Stimulated activated CD4-positive, alpha-beta T cell treated with anti-CD3 and anti-CD28 coated beads, Interleukin-1b, Interleukin-23, amount 100 ng/mL, for 48 hours (primary cell): ENCODE results near the gene ANP32D.
"Not testable (repeated sequence)": the region's sequence is repeated elsewhere in the genome, so short reads cannot be mapped to it uniquely, and the experiment has no call there.

ENCODE experiments used
- DNase-seq: peaks from one replicate; pipeline ENCODE4 v3.0.0-alpha.2; 2020

Gene ANP32D

DNA sequence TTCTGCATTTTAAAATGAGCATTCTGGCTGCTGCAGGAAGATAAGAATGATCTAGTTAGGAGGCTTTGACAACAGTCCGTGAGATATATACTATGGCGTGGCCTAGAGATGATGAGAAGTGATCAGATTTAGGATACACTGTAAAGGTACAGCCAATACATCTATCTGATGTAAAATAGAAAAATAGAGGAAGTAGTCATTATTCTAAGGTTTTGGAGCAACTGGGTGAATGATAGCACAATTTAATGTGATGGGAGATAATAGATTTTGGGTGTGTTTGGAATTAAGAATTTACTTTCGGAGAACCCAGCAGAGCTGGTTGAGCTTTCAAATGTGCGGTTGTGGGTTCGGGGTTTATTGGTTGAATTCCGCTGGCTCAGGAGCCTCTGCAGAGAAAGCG, at the start of gene ANP32D:
TSS of gene ANP32D (plus strand) at position 301 of the 400 bp plus-strand sequence. CDS start 106 bp downstream, outside the sequence.
- no peak for DNase-seq

- DNase-seq, result no peak
These were observed 49.2 kb upstream of the ANP32D start for GRCh38 chr12:48423171-48423570.

- no peak for DNase-seq
These were observed 47.7 kb upstream of the ANP32D start for GRCh38 chr12:48424644-48425043.

DNA sequence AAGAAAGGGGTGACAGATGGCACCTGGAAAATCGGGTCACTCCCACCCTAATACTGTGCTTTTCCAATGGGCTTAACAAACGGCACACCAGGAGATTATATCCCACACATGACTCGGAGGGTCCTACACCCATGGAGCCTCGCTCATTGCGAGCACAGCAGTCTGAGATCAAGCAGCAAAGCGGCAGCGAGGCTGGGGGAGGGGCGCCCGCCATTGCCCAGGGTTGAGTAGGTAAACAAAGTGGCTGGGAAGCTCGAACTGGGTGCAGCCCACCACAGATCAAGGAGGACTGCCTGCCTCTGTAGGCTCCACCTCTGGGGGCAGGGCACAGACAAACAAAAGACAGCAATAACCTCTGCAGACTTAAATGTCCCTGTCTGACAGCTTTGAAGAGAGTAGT, 38.3 kb upstream of the ANP32D start:
- not testable (repeated sequence) for DNase-seq

GRCh38 chr12:48441069-48441468, 31.3 kb upstream of the ANP32D start:
- no peak for DNase-seq

DNA sequence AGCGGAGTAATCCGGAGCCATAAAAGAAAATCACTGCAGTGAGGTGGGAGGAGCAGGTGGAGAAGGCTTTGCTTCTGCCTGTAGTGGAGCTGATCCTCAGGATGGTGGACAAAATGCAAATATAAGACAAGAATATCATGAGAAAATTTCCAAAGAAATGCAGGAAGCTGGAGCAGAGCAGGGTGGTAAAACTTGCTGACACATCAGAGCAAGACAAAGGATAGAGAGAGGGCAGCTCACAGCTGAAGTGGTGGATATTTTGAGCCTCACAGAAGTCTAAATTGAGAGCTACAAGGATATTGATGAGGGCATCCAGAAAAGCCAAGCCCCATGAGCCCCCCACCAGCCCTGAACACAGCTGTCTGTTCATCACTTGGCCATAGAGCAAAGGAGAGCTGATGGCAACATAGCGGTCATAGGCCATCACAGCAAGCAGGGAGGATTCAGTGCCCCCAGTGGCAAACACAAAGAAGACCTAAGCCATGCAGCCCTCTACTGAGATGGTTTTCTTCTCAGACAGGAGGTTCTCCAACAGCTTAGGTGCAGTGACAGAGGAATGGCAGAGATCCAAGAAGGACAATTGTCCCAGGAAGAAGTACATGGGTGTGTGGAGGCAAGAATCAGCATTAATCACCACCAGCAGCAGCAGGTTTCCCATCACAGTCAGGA, 30.0 kb upstream of the ANP32D start:
- no peak for DNase-seq

DNA sequence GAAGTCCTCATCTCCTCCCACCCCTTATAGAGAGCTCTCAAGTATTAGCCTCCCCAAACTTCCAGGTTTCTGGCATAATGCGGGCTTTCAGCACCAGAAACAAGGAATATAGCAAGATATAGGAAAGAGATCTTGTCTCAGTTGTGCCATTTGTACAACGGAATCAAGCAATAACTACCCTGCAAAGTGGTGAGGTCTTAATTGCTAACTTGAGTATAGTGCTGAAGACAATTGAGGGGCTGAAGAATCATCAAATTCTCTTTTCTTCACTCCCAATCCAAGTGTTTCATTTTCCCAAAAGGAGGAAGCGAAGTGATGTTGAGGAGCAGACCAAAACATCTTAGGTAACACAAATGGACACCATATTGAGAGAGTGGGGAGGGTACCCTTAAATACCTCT, 26.8 kb upstream of the ANP32D start:
- no peak for DNase-seq

DNA sequence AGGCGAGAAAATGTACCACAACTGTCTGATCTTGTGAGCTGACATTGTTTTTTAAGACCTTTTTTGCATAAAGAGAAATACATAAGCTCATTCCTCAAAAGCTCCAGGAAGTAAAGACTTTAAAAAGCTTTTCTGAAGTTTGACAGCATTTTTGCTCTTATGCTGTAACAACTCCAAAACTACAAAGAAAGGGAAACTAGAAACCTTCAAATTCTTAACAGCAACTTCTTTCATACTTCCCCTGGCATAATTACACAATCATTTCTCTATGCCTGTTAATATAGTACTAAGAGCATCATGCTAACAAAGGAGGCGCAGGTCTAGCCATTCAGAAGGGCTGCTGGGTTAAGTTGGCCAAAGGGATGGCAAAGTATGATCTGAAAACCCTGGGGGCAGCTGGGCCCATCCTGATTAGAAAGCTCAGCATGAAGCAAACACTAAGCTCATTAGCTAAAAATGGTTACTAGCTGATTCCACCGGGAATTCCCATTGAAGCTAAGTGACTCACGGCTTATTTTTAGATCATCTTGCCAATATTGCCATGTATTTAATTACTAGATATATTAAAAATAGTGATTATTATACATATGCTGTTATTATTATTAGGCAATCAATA, 26.1 kb upstream of the ANP32D start:
- no peak for DNase-seq

DNA sequence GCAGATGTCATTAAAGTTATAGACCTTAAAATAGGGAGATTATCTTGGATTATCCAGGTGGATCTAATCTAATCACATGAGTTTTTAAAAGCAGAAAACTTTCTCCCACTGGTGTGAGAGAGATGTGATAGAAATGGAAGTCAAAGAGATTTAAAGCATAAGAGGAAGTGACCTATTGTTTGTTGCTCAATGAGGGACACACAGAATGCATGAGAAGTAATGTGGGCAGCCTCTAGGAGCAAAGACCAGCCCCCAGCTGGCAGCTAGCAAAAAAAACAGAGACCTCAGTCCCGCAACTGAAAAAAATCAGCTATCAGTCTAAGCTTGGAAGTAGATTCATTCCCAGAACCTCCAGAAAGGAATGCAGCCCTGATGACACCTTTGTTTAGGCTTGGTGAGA, 24.6 kb upstream of the ANP32D start:
- no peak for DNase-seq

DNA sequence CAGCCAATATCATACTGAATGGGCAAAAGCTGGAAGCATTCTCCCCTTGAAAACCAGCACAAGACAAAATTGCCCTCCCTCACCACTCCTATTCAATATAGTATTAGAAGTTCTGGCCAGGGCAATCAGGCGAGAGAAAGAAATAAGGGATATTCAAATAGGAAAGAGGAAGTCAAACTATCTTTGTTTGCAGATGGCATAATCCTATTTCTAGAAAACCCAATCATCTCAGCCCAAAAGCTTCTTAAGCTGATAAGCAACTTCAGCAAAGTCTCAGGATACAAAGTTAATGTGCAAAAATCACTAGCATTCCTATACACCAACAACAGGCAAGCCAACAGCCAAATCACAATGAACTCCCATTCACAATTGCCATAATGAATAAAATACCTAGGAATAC, 21.0 kb upstream of the ANP32D start:
- DNase-seq, result no peak

DNA sequence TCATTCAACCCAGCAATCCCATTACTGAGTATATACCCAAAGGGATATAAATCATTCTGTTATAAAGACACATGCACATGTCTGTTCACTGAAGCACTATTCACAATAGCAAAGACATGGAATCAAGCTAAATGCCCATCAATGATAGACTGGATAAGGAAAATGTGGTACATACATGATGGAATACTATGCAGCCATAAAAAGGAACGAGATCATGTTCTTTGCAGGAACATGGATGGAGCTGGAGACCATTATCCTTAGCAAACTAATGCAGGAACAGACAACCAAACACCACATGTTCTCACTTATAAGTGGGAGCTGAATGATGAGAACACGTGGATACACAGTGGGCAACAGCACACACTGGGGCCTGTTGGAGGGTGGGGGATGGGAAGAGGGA, 19.4 kb upstream of the ANP32D start:
- not testable (repeated sequence) for DNase-seq

DNA sequence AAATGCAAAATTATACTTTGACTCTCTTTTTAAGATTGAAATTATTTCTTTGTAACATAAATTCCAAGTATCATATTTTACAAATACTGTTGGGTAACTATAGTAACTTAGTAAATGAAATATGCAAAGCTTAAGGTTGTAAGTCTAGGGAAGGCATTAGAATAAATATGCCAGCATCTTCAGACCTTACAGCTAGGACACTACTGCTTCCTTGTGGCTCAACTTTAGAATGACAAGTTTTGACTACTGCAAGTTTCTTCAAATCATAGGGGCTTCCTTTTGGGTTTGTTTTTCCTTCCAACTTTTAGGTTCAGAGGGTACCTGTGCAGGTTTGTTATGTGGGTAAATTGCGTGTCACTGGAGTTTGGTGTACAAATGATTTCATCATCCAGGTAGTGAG, 17.7 kb upstream of the ANP32D start:
- no peak for DNase-seq

GRCh38 chr12:48455116-48455515, 17.2 kb upstream of the ANP32D start:
- no peak for DNase-seq

GRCh38 chr12:48459259-48459658, 13.1 kb upstream of the ANP32D start:
- no peak for DNase-seq

DNA sequence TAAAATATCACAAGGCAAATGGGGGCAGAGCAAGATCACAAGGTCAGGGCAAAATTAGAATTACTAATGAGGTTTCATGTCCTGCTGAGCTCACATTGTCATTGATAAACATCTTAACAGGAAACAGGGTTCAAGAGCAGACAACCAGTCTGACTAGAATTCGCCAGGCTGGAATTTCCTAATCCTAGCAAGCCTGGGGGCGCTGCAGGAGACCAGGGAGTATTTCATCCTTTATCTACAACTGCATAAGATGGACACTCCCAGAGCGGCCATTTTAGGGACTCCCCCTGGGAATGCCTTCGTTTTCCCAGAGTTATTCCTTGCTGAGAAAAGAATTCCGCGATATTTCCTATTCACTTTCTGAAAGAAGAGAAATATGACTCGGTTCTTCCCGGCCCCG, 3.3 kb upstream of the ANP32D start:
- not testable (repeated sequence) for DNase-seq

GRCh38 chr12:48473061-48473460, 702 bp downstream of the ANP32D start:
- DNase-seq, result no peak

DNA sequence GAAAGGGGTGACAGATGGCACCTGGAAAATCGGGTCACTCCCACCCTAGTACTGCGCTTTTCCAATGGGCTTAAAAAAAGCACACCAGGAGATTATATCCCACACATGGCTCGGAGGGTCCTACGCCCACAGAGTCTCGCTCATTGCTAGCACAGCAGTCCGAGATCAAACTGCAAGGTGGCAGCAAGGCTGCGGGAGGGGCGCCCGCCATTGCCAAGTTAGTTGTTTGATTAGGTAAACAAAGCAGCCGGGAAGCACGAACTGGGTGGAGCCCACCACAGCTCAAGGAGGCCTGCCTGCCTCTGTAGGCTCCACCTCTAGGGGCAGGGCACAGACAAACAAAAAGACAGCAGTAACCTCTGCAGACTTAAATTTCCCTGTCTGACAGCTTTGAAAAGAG, 2.1 kb downstream of the ANP32D start:
- DNase-seq, result not testable (repeated sequence)

- DNase-seq, result no peak
These were observed 9.8 kb downstream of the ANP32D start, which contains the start of gene C12orf54 for GRCh38 chr12:48482198-48482597. TSS of gene C12orf54 (plus strand) at chr12:48482498. CDS start at chr12:48483297, 799 bp downstream.

DNA sequence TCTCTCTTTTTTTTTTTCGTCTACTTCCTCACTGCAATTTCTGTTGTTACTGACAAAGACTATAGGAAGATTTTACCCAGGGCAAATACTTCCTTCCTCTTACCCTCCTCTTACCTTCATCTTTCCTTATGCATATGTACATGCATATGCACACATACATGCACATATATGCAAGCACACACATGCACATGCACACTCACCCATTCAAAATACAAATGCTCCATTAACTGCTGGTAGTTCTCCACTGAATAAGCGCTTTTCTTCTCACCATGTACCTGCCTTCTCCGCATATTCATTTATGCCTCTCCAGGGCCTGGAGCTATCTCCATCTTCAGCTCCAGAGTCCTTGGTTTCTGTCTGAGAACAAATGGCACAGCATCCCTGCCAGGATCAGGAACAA, 10.6 kb downstream of the ANP32D start:
- no peak for DNase-seq

DNA sequence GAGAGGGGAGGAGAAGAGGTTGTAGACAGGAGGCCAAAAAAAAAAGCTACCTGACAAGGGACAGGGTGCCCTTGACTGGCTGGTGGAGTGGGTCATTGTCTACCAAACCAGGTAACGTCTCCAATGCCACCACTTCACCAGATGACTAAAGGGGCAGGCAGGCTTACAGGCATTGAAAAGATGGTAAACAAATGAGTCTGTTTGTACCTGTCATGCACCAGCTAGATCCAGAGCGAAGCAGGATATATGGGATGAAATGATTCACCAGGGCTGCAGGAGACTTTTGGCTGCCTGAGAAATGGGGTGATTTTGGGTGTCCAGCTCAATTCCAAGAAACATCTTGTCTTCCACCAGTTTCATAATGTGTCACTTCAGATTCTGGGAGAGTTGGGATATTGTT, 13.9 kb downstream of the ANP32D start:
- no peak for DNase-seq

DNA sequence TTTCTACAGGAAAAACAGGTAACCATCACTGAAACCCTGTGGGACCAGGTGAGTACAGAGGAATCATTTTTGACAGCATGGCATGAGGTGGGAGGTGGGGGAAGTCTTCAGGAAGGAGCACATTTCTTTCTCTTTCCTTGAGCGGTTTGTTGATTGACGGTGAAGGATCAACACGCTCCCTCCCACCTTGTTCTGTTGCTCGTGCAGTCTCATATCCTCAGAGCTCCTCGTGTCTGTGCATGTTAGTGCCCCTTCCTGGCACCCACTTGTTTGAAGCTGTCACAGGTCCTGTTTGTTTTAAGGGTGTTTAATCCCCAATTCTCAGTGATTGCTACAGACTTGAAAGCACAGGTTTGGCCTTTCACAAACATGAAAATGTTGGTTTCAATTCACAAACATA, 14.3 kb downstream of the ANP32D start:
- DNase-seq, result no peak

- DNase-seq, result no peak
These were observed 16.7 kb downstream of the ANP32D start for GRCh38 chr12:48489012-48489411.

GRCh38 chr12:48489456-48489855, 17.1 kb downstream of the ANP32D start:
- not testable (repeated sequence) for DNase-seq

DNA sequence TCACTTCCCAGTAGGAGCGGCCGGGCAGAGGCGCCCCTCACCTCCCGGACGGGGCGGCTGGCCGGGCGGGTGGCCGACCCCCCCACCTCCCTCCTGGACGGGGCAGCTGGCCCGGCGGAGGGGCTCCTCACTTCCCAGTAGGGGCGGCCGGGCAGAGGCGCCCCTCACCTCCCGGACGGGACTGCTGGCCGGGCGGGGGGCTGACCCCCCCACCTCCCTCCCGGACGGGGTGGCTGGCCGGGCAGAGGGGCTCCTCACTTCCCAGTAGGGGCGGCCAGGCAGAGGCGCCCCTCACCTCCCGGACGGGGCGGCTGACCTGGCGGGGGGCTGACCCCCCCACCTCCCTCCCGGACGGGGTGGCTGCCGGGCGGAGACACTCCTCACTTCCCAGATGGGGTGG, 27.9 kb downstream of the ANP32D start:
- not testable (repeated sequence) for DNase-seq

- DNase-seq, result not testable (repeated sequence)
These were observed 34.5 kb downstream of the ANP32D start for GRCh38 chr12:48506836-48507235.
